Natural killer cell (primary cell): ENCODE results near the gene MYLIP. TPM values are rescaled to one million over a fixed set of nuclear protein-coding genes. Genes with fewer than 3 reads are reported as not detected.

Experiments
- ATAC-seq, 3 donors: fragments of 150-1000 bp in 2 of 3; fragments of 200-7000 bp in 1 of 3; cut with Tn5 transposase; 1 replicate in 1 of 3; 2 replicates in 2 of 3; pipeline ENCODE4 v1.10.0; 2021; ENCODE audit warnings: mild to moderate bottlenecking in 2 of 3, moderate library complexity in 2 of 3
- DNase-seq, 2 donors: peaks; one replicate each; pipeline versions ENCODE4 v3.0.0 to v3.0.0-alpha.2; 2013 to 2021; ENCODE audit warnings: mixed read lengths in 1 of 2
- H3K27ac ChIP-seq: one replicate; pipeline ENCODE4 v1.5.1; 2013; ENCODE audit warnings: mild to moderate bottlenecking, low read length
- H3K27me3 ChIP-seq: one replicate; pipeline ENCODE4 v1.6.1; 2013; ENCODE audit warnings: low read length; ENCODE audit not compliant: control insufficient read depth, insufficient read depth
- H3K36me3 ChIP-seq: one replicate; pipeline ENCODE4 v1.6.1; 2013; ENCODE audit warnings: low read length; ENCODE audit not compliant: control insufficient read depth, insufficient read depth
- H3K4me1 ChIP-seq: one replicate; pipeline ENCODE4 v1.6.1; 2013; ENCODE audit warnings: low read length; ENCODE audit not compliant: control insufficient read depth, insufficient read depth
- H3K4me3 ChIP-seq: one replicate; pipeline ENCODE4 v1.5.1; 2013; ENCODE audit warnings: low read length
- H3K9me3 ChIP-seq: one replicate; pipeline ENCODE4 v1.6.1; 2013; ENCODE audit warnings: low read length; ENCODE audit not compliant: control insufficient read depth, insufficient read depth
- H3K27ac Mint-ChIP-seq, 2 donors: one replicate each; pipeline ENCODE4 v1.8.0; 2022; ENCODE audit warnings: mild to moderate bottlenecking in 2 of 2, mixed read lengths in 2 of 2, moderate library complexity in 1 of 2
- H3K27me3 Mint-ChIP-seq, 2 donors: one replicate each; pipeline ENCODE4 v1.8.0; 2022; ENCODE audit warnings: low read depth in 2 of 2, mixed read lengths in 2 of 2
- H3K36me3 Mint-ChIP-seq: one replicate; pipeline ENCODE4 v1.8.0; 2022; ENCODE audit warnings: mixed read lengths
- H3K4me1 Mint-ChIP-seq, 2 donors: one replicate each; pipeline ENCODE4 v1.8.0; 2022; ENCODE audit warnings: mixed read lengths in 2 of 2
- H3K4me3 Mint-ChIP-seq: one replicate; pipeline ENCODE4 v1.8.0; 2022; ENCODE audit warnings: mild to moderate bottlenecking, moderate library complexity, mixed read lengths
- H3K9me3 Mint-ChIP-seq, 2 donors: one replicate each; pipeline ENCODE4 v1.8.0; 2022; ENCODE audit warnings: mixed read lengths in 2 of 2
- CTCF ChIP-seq: fragments of 200-600 bp; IDR thresholded peaks from one replicate; pipeline ENCODE4 v1.8.0; 2022; ENCODE audit warnings: antibody characterized with exemption
- WGBS: methylation state at CpG from one replicate; pipeline ENCODE4 v1.1.7; 2013; ENCODE audit warnings: missing lambda C conversion rate; ENCODE audit not compliant: insufficient coverage; 5-methylcytosine and 5-hydroxymethylcytosine counted together
- intact Hi-C: fragments of 100-400 bp; cut with micrococcal nuclease; formaldehyde crosslinking; loops from one replicate; pipeline ENCODE4 v1.14.2; 2022
- total RNA-seq, 4 donors: library from RNA; stranded (reverse); fragments of 120-200 nt in 1 of 4; gene quantifications; one replicate each; pipeline versions ENCODE4 v1.2.3 to v1.2.4, GENCODE V29; 2013 to 2022

MYLIP gene
- total RNA-seq, 3 donors from 2014 or later (not counting 1 experiment from before 2014, with no cell fraction given): 127 to 207 (median 150) TPM

GRCh38 chr6:16179063-16179462 lies 50.2 kb downstream of the MYLIP start:
- no peak for DNase-seq
- no peak overlapping the region for H3K4me3 Mint-ChIP-seq
- H3K4me1 Mint-ChIP-seq: peaks cover 56 to 71% of the 10 kb centered on the region in 2 donors
- H3K27ac ChIP-seq: peak overlapping the region; percentile 71
- no peak for ATAC-seq
- peak overlapping the region; percentile 86 to 91 for H3K27ac Mint-ChIP-seq
- 100% methylated on average over 1 of the region's 2 CpGs for WGBS
- no peaks in the 10 kb centered on the region for H3K27me3 Mint-ChIP-seq
- TF ChIP-seq CTCF: no peak
- no peaks in the 10 kb centered on the region for H3K27me3 ChIP-seq
- H3K36me3 Mint-ChIP-seq: peaks cover 6% of the 10 kb centered on the region
- H3K4me1 ChIP-seq: peaks cover 43% of the 10 kb centered on the region
- intact Hi-C loops: no loop called here
- H3K4me3 ChIP-seq: no peak overlapping the region
- no peaks in the 10 kb centered on the region for H3K36me3 ChIP-seq
- peaks cover 2 to 4% of the 10 kb centered on the region in 2 donors for H3K9me3 Mint-ChIP-seq
- peaks cover 27% of the 10 kb centered on the region for H3K9me3 ChIP-seq

- Histone ChIP-seq H3K36me3 (no peaks in the 10 kb centered on the region), H3K4me3 (no peak overlapping the region), H3K27me3 (no peaks in the 10 kb centered on the region), H3K9me3 (peaks cover 27% of the 10 kb centered on the region), H3K27ac (peak overlapping the region; percentile 71), H3K4me1 (peaks cover 35% of the 10 kb centered on the region)
- ATAC-seq (peak; percentile 80 to 87 (median 85)), DNase-seq (peak; percentile 44 to 87)
- H3K4me3 Mint-ChIP-seq: peak overlapping the region; percentile 68
- WGBS: 2% methylated on average over 13 of the region's 16 CpGs
- no peak for TF ChIP-seq CTCF
- H3K27me3 Mint-ChIP-seq: no peaks in the 10 kb centered on the region
- H3K36me3 Mint-ChIP-seq: peaks cover 6% of the 10 kb centered on the region
- H3K9me3 Mint-ChIP-seq: peaks cover 2 to 4% of the 10 kb centered on the region in 2 donors
- intact Hi-C loops: loop anchor here (1.0 to 2.0 kb wide), 2 partner anchors 17 to 49 kb away; no protein-coding TSS in a partner anchor
- peaks cover 47 to 64% of the 10 kb centered on the region in 2 donors for H3K4me1 Mint-ChIP-seq
- peak overlapping the region; percentile 86 to 91 for H3K27ac Mint-ChIP-seq
Measured at GRCh38 chr6:16179970-16180431, 51.1 kb downstream of the MYLIP start.

DNA sequence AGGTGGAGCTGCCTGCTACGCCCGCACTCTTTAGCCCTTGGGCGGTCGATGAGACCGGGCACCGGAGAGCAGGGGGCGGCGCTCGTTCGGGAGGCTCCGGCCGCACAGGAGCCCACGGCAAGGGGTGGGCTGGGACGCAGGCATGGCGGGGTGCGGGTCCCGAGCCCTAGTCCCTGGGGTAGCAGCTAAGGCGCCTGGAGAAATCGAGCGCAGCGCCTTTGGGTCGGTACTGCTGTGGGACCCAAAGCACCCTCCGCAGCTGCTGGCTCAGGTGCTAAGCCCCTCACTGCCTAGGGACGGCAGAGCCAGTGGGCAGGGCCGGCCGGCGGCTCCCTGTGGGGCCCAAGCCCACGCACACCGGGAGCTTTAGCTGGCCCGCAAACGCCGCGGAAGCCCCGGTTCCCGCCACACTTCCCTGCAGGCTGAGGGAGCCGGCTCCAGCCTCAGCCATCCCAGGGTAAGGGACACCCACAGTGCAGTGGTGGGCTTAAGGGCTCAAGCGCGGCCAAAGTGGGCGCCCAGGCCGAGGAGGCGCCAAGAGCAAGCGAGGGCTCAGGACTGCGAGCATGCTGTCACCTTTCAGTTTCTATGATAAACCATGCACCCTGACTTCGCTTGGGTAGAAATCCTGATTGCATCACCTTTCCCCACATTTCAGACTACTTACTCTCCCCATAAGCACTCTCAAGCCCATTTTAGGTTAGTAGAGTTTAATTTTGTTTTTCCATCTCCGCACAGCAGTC lies 52.0 kb downstream of the MYLIP start:
- H3K36me3 Mint-ChIP-seq: peaks cover 6% of the 10 kb centered on the region
- ATAC-seq (no peak), DNase-seq (no peak)
- Histone ChIP-seq H3K4me1 (peaks cover 28% of the 10 kb centered on the region), H3K9me3 (peaks cover 27% of the 10 kb centered on the region), H3K27ac (peak overlapping the region; percentile 71), H3K36me3 (no peaks in the 10 kb centered on the region), H3K4me3 (no peak overlapping the region), H3K27me3 (no peaks in the 10 kb centered on the region)
- no peak overlapping the region for H3K4me3 Mint-ChIP-seq
- no peaks in the 10 kb centered on the region for H3K27me3 Mint-ChIP-seq
- WGBS: 93% methylated on average over 44 of the region's 45 CpGs
- H3K27ac Mint-ChIP-seq: peak overlapping the region; percentile 86 to 91
- no peak for TF ChIP-seq CTCF
- H3K9me3 Mint-ChIP-seq: peaks cover 2 to 4% of the 10 kb centered on the region in 2 donors
- peaks cover 45 to 56% of the 10 kb centered on the region in 2 donors for H3K4me1 Mint-ChIP-seq
- intact Hi-C loops: loop anchor here (1.0 to 2.0 kb wide), 2 partner anchors 18 to 50 kb away; no protein-coding TSS in a partner anchor
